HepG2 (cell line): ENCODE results near the gene PAQR7. TPM values are rescaled to one million over a fixed set of nuclear protein-coding genes. Genes with fewer than 3 reads are reported as not detected.

Experiments used
- ATAD3A ChIP-seq: sonication (generic); formaldehyde crosslinking; IDR thresholded peaks from 2 replicates; pipeline ENCODE4 v1.4.0; 2020; ENCODE audit warnings: missing genetic modification reagents
- CBFB ChIP-seq: sonication (generic); formaldehyde crosslinking; IDR thresholded peaks from 2 replicates; pipeline ENCODE4 v1.4.0; 2020; ENCODE audit warnings: missing genetic modification reagents
- EEA1 ChIP-seq: sonication (generic); formaldehyde crosslinking; IDR thresholded peaks from 2 replicates; pipeline ENCODE4 v1.5.1; 2020; ENCODE audit warnings: mild to moderate bottlenecking, missing genetic modification reagents, borderline replicate concordance
- FIP1L1 ChIP-seq: fragments of 200-400 bp; formaldehyde crosslinking; IDR thresholded peaks from 2 replicates; pipeline ENCODE4 v1.6.1; 2018; ENCODE audit warnings: low read depth, mild to moderate bottlenecking, low read length, moderate library complexity, borderline replicate concordance; ENCODE audit not compliant: insufficient read depth
- NKX3-1 ChIP-seq: sonication (generic); formaldehyde crosslinking; IDR thresholded peaks from 2 replicates; pipeline ENCODE4 v1.5.0; 2020; ENCODE audit warnings: missing genetic modification reagents
- PHF21A ChIP-seq: sonication (generic); formaldehyde crosslinking; IDR thresholded peaks from 2 replicates; pipeline ENCODE4 v1.5.0; 2020; ENCODE audit warnings: mild to moderate bottlenecking, missing genetic modification reagents
- POLR2A ChIP-seq, 2 experiments: IDR thresholded peaks; 2 replicates each; pipeline ENCODE4 v1.6.1; 2011; ENCODE audit warnings: low read depth in 2 of 2, low read length in 2 of 2, mild to moderate bottlenecking in 1 of 2, moderate library complexity in 1 of 2; ENCODE audit not compliant: insufficient read depth in 1 of 2
- SAP130 ChIP-seq: IDR thresholded peaks from 2 replicates; pipeline ENCODE4 v1.6.1; 2016; ENCODE audit warnings: low read depth
- SOX13 ChIP-seq, 3 experiments: fragments of 450-650 bp in 1 of 3; sonication (generic) in 1 of 3; formaldehyde crosslinking in 1 of 3; IDR thresholded peaks in 2 of 3; conservative IDR thresholded peaks in 1 of 3; 2 replicates each; pipeline versions ENCODE4 v1.5.0 to v1.6.1; 2016 to 2020; ENCODE audit warnings: antibody characterized with exemption in 1 of 3, mild to moderate bottlenecking in 1 of 3, missing compliant biosample characterization in 1 of 3, missing genetic modification reagents in 1 of 3, moderate library complexity in 1 of 3
- SP5 ChIP-seq: IDR thresholded peaks from 2 replicates; pipeline ENCODE4 v1.6.1; 2016; ENCODE audit warnings: low read depth, borderline replicate concordance
- TOPORS ChIP-seq: sonication (generic); formaldehyde crosslinking; IDR thresholded peaks from 2 replicates; pipeline ENCODE4 v1.8.0; 2023; ENCODE audit warnings: mild to moderate bottlenecking, missing genetic modification reagents
- ZFP91 ChIP-seq: sonication (generic); formaldehyde crosslinking; IDR thresholded peaks from 2 replicates; pipeline ENCODE4 v1.9.0; 2022; ENCODE audit warnings: missing genetic modification reagents, mild to moderate bottlenecking, borderline replicate concordance
- ZNF30 ChIP-seq: sonication (generic); formaldehyde crosslinking; IDR thresholded peaks from 2 replicates; pipeline ENCODE4 v1.5.0; 2020; ENCODE audit warnings: mild to moderate bottlenecking, missing genetic modification reagents
- ZNF343 ChIP-seq: sonication (generic); formaldehyde crosslinking; IDR thresholded peaks from 2 replicates; pipeline ENCODE4 v1.4.0; 2020; ENCODE audit warnings: mild to moderate bottlenecking, missing genetic modification reagents
- ZNF558 ChIP-seq: sonication (generic); formaldehyde crosslinking; IDR thresholded peaks from 2 replicates; pipeline ENCODE4 v1.9.0; 2022; ENCODE audit warnings: mild to moderate bottlenecking, missing genetic modification reagents, borderline replicate concordance
- ZNF652 ChIP-seq: IDR thresholded peaks from 2 replicates; pipeline ENCODE4 v1.6.1; 2016; ENCODE audit warnings: low read depth, borderline replicate concordance
- ZNF670 ChIP-seq: sonication (generic); formaldehyde crosslinking; IDR thresholded peaks from 2 replicates; pipeline ENCODE4 v1.8.0; 2022; ENCODE audit warnings: mild to moderate bottlenecking, missing genetic modification reagents, borderline replicate concordance
- ZNF790 ChIP-seq: sonication (generic); formaldehyde crosslinking; IDR thresholded peaks from 2 replicates; pipeline ENCODE4 v1.8.0; 2022; ENCODE audit warnings: missing genetic modification reagents, mild to moderate bottlenecking, borderline replicate concordance
- ZNF800 ChIP-seq: sonication (generic); formaldehyde crosslinking; IDR thresholded peaks from 2 replicates; pipeline ENCODE4 v1.4.0; 2020; ENCODE audit warnings: missing genetic modification reagents
- polyA plus RNA-seq, 8 experiments: library from polyadenylated mRNA; depleted of rRNA in 3 of 8; stranded (reverse) in 7 of 8; unstranded in 1 of 8; fragments of >200 nt; fragmentation: Illumina TruSeq in 4 of 8; extraction: Trizol in 4 of 8; gene quantifications; 2 replicates each; pipeline versions ENCODE4 v1.2.1 to v1.2.3, GENCODE V29; 2011 to 2016; ENCODE audit warnings: low read depth in 4 of 8, missing spikeins in 1 of 8, mixed read lengths in 1 of 8; ENCODE audit not compliant: insufficient read depth in 1 of 8
- total RNA-seq, 5 experiments: library from RNA; depleted of rRNA; stranded (reverse); fragments of >200 nt; fragmentation: Illumina TruSeq; extraction: Trizol; gene quantifications; 2 replicates each; pipeline ENCODE4 v1.2.3, GENCODE V29; 2016; ENCODE audit warnings: low read depth in 1 of 5
- TF ChIP-seq, protein P1 (sequence below): sonication (generic); formaldehyde crosslinking; IDR thresholded peaks from 2 replicates; pipeline ENCODE4 v1.4.0; 2020; ENCODE audit warnings: missing genetic modification reagents, borderline replicate concordance
- TF ChIP-seq, protein P2 (sequence below): sonication (generic); formaldehyde crosslinking; IDR thresholded peaks from 2 replicates; pipeline ENCODE4 v1.5.0; 2020; ENCODE audit warnings: missing genetic modification reagents

The PAQR7 gene
- total and polyA plus RNA-seq, 2 of the 13 experiments (the other 11 are each of a cell fraction or from before 2014, with no cell fraction given) = 13.2 to 16.6 TPM

DNA sequence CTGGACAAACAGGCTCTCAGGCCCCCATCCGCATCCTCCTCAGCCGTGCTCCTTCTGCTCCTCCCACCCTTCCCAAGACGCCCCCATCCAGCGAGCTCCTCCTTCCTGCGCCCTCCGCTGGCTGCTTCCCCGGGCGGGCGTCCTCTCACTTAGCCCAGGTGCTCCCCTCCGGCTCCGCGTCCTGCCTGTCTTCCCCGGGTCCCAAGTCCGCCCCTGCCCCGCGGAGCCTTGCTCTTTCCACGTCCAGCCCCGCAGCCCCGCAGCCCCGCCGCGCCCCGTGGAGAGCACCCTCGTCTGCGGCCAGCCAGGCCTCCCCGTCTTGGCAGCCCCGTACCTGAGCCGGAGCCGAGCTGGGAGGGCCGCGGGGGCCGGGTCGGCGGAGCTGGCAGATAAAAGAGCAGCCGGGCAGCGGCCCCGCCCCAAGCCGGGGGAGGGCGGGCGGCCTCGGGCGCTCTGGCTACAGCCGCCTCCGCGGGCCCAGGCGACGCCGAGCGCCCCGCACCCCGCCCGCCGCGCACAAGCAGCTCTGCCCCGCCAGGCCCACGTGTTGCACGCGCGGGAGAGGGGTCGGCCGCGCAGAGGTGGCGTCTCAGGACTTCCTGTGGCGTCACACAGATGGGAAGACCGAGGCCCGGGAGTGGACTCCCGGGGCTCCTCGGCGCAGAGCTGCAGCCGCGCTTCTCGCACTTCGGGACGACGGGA is at the start of gene PAQR7 (continued):
- TF ChIP-seq NKX3-1 (CRISPR knock-in tag) (peak; percentile 78; the same call in 1 of the 2 replicates), SP5 (CRISPR knock-in tag) (peak; percentile 81), ZFP91 (CRISPR knock-in tag) (peak; percentile 69), FIP1L1 (no peak), ZNF652 (CRISPR knock-in tag) (no peak), SOX13 (IDR thresholded peaks at IDR 0.05) (0 out of 2 replicates have a peak, but pooled peaks have one; percentile 8), SOX13 (CRISPR knock-in tag; conservative IDR thresholded peaks at IDR 0.05 in 1 of 2, IDR thresholded peaks at IDR 0.05 in 1 of 2) (no peak; a peak in 1 of 4 replicates), SAP130 (CRISPR knock-in tag) (peak; percentile 73), TOPORS (peak; percentile 92; the same call in 1 of the 2 replicates), PHF21A (peak; percentile 52), ZNF800 (peak; percentile 80), ATAD3A (no peak; the same call in 1 of the 2 replicates), ZNF790 (CRISPR knock-in tag) (peak; percentile 98), ZNF343 (CRISPR knock-in tag) (peak; percentile 86; the same call in 1 of the 2 replicates), ZNF558 (peak; percentile 91; the same call in 1 of the 2 replicates), CBFB (CRISPR knock-in tag) (peak; percentile 59; the same call in 1 of the 2 replicates), ZNF30 (CRISPR knock-in tag) (0 out of 2 replicates have a peak, but pooled peaks have one; percentile 40), ZNF670 (CRISPR knock-in tag) (0 out of 2 replicates have a peak, but pooled peaks have one; percentile 11), POLR2A (IDR thresholded peaks at IDR 0.05; ENCODE audit: insufficient read depth in 1 of 2, low read depth in 2 of 2, low read length in 2 of 2) (peak in 1 of 2 experiments; percentile 60; a peak in 3 of 4 replicates), EEA1 (CRISPR knock-in tag) (0 out of 2 replicates have a peak, but pooled peaks have one; percentile 62)
- TF ChIP-seq, protein P1, sequence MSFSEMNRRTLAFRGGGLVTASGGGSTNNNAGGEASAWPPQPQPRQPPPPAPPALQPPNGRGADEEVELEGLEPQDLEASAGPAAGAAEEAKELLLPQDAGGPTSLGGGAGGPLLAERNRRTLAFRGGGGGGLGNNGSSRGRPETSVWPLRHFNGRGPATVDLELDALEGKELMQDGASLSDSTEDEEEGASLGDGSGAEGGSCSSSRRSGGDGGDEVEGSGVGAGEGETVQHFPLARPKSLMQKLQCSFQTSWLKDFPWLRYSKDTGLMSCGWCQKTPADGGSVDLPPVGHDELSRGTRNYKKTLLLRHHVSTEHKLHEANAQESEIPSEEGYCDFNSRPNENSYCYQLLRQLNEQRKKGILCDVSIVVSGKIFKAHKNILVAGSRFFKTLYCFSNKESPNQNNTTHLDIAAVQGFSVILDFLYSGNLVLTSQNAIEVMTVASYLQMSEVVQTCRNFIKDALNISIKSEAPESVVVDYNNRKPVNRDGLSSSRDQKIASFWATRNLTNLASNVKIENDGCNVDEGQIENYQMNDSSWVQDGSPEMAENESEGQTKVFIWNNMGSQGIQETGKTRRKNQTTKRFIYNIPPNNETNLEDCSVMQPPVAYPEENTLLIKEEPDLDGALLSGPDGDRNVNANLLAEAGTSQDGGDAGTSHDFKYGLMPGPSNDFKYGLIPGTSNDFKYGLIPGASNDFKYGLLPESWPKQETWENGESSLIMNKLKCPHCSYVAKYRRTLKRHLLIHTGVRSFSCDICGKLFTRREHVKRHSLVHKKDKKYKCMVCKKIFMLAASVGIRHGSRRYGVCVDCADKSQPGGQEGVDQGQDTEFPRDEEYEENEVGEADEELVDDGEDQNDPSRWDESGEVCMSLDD (CRISPR knock-in tag) = peak; percentile 66; the same call in 1 of the 2 replicates
- TF ChIP-seq, protein P2, sequence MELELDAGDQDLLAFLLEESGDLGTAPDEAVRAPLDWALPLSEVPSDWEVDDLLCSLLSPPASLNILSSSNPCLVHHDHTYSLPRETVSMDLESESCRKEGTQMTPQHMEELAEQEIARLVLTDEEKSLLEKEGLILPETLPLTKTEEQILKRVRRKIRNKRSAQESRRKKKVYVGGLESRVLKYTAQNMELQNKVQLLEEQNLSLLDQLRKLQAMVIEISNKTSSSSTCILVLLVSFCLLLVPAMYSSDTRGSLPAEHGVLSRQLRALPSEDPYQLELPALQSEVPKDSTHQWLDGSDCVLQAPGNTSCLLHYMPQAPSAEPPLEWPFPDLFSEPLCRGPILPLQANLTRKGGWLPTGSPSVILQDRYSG (CRISPR knock-in tag) = peak; percentile 86
